Smooth muscle cell (in vitro differentiated cells): ENCODE data around the gene PDCD7. TPM values are rescaled to one million over a fixed set of nuclear protein-coding genes. Genes with fewer than 3 reads are reported as not detected.
A peak's percentile ranks its signal among the peaks of the same experiment; 100 is the strongest.

Experiments
- DNase-seq: peaks from one replicate; lab custom pipeline; 2025; ENCODE audit not compliant: unreplicated experiment; lab: John Stamatoyannopoulos, UW
- H2AFZ ChIP-seq: fragments of 200-600 bp; sonication (generic); 2 replicates; pipeline ENCODE4 v1.6.0; 2016; ENCODE audit warnings: antibody characterized with exemption, low read depth, mild to moderate bottlenecking
- H3F3A ChIP-seq: fragments of 200-600 bp; sonication (generic); 2 replicates; pipeline ENCODE4 v1.6.0; 2017; ENCODE audit warnings: antibody characterized with exemption, low read depth
- H3K27ac ChIP-seq: fragments of 200-600 bp; sonication (generic); 2 replicates; pipeline ENCODE4 v1.5.1; 2016; ENCODE audit warnings: low read depth, mild to moderate bottlenecking
- H3K27me3 ChIP-seq: fragments of 200-600 bp; sonication (generic); 2 replicates; pipeline ENCODE4 v1.6.1; 2016; ENCODE audit warnings: low read depth, mild to moderate bottlenecking
- H3K36me3 ChIP-seq: fragments of 200-600 bp; sonication (generic); 2 replicates; pipeline ENCODE4 v1.5.1; 2016; ENCODE audit warnings: low read depth
- H3K4me1 ChIP-seq: fragments of 200-600 bp; sonication (generic); 2 replicates; pipeline ENCODE4 v1.5.1; 2016; ENCODE audit warnings: low read depth
- H3K4me2 ChIP-seq: fragments of 200-600 bp; sonication (generic); 2 replicates; pipeline ENCODE4 v1.6.0; 2016; ENCODE audit warnings: mild to moderate bottlenecking
- H3K4me3 ChIP-seq: fragments of 200-600 bp; sonication (generic); 2 replicates; pipeline ENCODE4 v1.5.1; 2016; ENCODE audit warnings: mild to moderate bottlenecking
- H3K79me2 ChIP-seq: fragments of 200-600 bp; sonication (generic); 2 replicates; pipeline ENCODE4 v1.6.0; 2016; ENCODE audit warnings: low read depth, mild to moderate bottlenecking
- H3K9ac ChIP-seq: fragments of 200-600 bp; sonication (generic); 2 replicates; pipeline ENCODE4 v1.6.0; 2016; ENCODE audit warnings: low read depth
- H3K9me3 ChIP-seq: fragments of 200-600 bp; sonication (generic); replicated peaks from 2 replicates; pipeline ENCODE4 v1.5.1; 2016; ENCODE audit warnings: low read depth
- H4K20me1 ChIP-seq: fragments of 200-600 bp; sonication (generic); 2 replicates; pipeline ENCODE4 v1.6.0; 2016; ENCODE audit warnings: low read depth
- WGBS: methylation state at CpG from one replicate; pipeline ENCODE4 v1.1.7; 2016; ENCODE audit warnings: low lambda C conversion rate; 5-methylcytosine and 5-hydroxymethylcytosine counted together
- polyA plus RNA-seq: library from polyadenylated mRNA; unstranded; fragments of >200 nt; fragmentation: Nextera tagmentation; extraction: Ambion mirVana; gene quantifications from 2 replicates; pipeline ENCODE4 v1.2.1, GENCODE V29; 2016
- total RNA-seq: library from RNA; depleted of rRNA; stranded (reverse); fragments of >200 nt; gene quantifications from 2 replicates; pipeline ENCODE4 v1.2.3, GENCODE V29; 2014
- TF ChIP-seq, protein P1 (sequence below): fragments of 200-600 bp; sonication (generic); IDR thresholded peaks from 2 replicates; pipeline ENCODE4 v1.5.1; 2017; ENCODE audit warnings: borderline replicate concordance, mild to moderate bottlenecking, antibody characterized with exemption; ENCODE audit not compliant: insufficient read depth, poor library complexity, severe bottlenecking

PDCD7 gene
- total and polyA plus RNA-seq, 2 experiments from 2014 or later = 11.6 to 14.3 TPM

DNA sequence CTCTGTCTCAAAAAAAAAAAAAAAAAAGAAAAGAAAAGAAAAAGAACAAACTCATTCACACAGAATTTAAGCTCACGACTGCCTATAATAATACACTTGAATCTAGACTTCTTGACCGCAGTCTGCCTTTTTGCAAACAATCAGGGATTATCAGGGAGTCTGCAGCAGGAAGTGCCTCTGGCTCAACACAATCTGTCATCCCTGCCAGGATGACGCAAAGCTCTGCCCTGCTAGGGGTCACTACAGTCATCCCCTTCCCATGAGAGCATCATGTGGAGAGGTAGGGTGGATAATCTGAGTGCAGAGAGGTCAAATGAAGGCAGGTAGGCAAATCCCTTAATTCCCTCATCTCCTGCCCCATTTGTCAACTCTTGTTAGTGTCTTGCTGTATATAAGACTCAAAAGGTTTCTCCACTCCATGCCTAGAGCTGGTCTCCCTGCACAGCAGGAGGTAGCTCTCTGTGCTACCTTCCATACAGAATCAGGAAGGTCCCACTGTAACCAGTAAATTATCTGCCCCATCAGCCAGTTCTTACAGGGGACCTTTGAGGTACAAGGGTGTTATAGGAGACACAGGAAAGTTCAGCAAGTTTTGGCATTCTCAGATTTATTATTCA is 22.8 kb downstream of the PDCD7 start:
- H4K20me1 ChIP-seq = peaks cover 5% of the 10 kb centered on the region
- H3K4me1 ChIP-seq = no peaks in the 10 kb centered on the region
- H3K4me3 ChIP-seq = no peak overlapping the region
- no peaks in the 10 kb centered on the region for H3K79me2 ChIP-seq
- no peak overlapping the region for H3K9ac ChIP-seq
- no peak overlapping the region for H2AFZ ChIP-seq
- DNase-seq = no peak
- WGBS = 28% methylated on average over 3 of the region's 3 CpGs
- TF ChIP-seq, protein P1, sequence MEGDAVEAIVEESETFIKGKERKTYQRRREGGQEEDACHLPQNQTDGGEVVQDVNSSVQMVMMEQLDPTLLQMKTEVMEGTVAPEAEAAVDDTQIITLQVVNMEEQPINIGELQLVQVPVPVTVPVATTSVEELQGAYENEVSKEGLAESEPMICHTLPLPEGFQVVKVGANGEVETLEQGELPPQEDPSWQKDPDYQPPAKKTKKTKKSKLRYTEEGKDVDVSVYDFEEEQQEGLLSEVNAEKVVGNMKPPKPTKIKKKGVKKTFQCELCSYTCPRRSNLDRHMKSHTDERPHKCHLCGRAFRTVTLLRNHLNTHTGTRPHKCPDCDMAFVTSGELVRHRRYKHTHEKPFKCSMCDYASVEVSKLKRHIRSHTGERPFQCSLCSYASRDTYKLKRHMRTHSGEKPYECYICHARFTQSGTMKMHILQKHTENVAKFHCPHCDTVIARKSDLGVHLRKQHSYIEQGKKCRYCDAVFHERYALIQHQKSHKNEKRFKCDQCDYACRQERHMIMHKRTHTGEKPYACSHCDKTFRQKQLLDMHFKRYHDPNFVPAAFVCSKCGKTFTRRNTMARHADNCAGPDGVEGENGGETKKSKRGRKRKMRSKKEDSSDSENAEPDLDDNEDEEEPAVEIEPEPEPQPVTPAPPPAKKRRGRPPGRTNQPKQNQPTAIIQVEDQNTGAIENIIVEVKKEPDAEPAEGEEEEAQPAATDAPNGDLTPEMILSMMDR = no peak
- H3K27me3 ChIP-seq = no peaks in the 10 kb centered on the region
- no peaks in the 10 kb centered on the region for H3K9me3 ChIP-seq
- no peak overlapping the region for H3K4me2 ChIP-seq
- H3K36me3 ChIP-seq = peaks cover 14% of the 10 kb centered on the region
- peak overlapping the region; percentile 41 for H3K27ac ChIP-seq
- peaks cover 10% of the 10 kb centered on the region for H3F3A ChIP-seq

DNA sequence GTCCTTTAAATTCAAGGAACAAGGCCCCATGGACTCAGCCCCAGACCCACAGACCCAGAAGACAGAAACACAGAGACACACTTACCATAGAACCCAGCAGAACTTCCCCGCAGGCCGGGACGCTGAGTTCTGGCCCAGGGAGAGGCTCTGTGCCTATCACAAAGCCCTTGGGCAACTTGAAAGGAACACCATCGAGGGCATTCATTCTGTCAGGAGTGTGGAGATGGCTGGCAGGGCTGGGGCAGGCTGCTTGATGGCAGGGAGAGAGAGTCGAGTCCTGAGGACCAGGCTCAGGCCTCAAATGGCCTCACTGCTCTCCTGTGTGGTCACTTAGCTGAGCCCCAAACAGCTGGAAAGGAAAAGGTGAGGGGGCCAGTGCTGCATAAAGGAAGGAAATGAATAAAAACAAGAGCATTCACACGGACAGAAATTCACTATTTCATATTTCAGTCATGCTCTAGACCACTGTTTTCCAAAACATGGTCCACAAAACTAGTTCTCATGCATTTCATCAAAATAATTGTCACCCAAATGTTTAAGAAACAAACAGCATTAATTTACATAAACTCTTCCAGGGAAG is 27.5 kb downstream of the PDCD7 start:
- Histone ChIP-seq H3K79me2 (no peaks in the 10 kb centered on the region), H3K4me2 (no peak overlapping the region), H3K36me3 (no peaks in the 10 kb centered on the region), H3K27ac (no peak overlapping the region), H3K4me1 (no peaks in the 10 kb centered on the region), H3K9me3 (no peaks in the 10 kb centered on the region), H3K27me3 (no peaks in the 10 kb centered on the region), H3K9ac (no peak overlapping the region), H3K4me3 (no peak overlapping the region), H2AFZ (no peak overlapping the region), H4K20me1 (no peaks in the 10 kb centered on the region), H3F3A (no peaks in the 10 kb centered on the region)
- TF ChIP-seq, protein P1 = no peak
- DNase-seq = no peak
- WGBS = 94% methylated on average over 6 of the region's 6 CpGs

DNA sequence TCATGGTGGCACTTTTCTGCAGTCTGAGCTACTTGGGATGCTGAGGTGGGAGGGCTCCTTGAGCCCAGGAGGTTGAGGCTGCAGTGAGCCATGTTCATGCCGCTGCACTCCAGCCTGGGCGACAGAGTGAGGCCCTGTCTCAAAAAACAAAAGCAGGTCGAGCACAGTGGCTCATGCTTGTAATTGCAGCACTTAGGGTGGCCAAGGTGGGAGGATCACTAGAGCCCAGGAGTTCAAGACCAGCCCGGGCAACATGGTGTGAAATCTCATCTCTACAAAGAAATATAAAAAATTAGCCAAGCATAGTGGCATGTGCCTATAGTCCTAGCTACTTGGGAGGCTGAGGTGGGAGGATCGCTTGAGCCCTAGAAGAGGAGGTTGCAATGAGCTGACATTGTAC is 28.6 kb downstream of the PDCD7 start:
- H3K9me3 ChIP-seq = no peaks in the 10 kb centered on the region
- WGBS = 94% methylated on average over 5 of the region's 5 CpGs
- no peaks in the 10 kb centered on the region for H3K36me3 ChIP-seq
- H2AFZ ChIP-seq = no peak overlapping the region
- H3K4me3 ChIP-seq = no peak overlapping the region
- H3K27me3 ChIP-seq = no peaks in the 10 kb centered on the region
- H3K4me2 ChIP-seq = no peak overlapping the region
- TF ChIP-seq, protein P1 = no peak
- no peaks in the 10 kb centered on the region for H3K79me2 ChIP-seq
- no peaks in the 10 kb centered on the region for H4K20me1 ChIP-seq
- H3K4me1 ChIP-seq = no peaks in the 10 kb centered on the region
- DNase-seq = no peak
- H3K9ac ChIP-seq = no peak overlapping the region
- H3F3A ChIP-seq = no peaks in the 10 kb centered on the region
- H3K27ac ChIP-seq = no peak overlapping the region

DNA sequence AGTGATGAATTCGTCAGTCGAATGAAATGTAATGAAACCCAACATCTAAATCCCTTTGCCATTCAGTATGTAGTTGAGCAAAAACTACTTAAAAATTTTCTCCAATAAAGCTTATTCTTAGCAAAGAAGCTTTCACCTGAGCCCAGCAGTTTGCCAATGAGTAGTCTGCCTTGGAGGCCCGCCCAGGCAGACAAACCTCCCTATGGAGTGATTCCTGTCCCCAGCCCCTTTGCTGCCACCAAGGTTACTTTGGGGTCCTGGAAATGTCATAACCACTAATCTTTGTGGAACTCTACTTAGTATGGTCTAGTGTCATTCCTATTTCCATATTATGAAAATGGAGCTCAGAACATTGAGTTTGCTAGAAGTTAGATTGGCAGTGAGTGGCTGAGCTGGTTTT is 30.7 kb downstream of the PDCD7 start:
- Histone ChIP-seq H3K9me3 (no peaks in the 10 kb centered on the region), H3K4me1 (no peaks in the 10 kb centered on the region), H3K79me2 (no peaks in the 10 kb centered on the region), H4K20me1 (no peaks in the 10 kb centered on the region), H3K27me3 (no peaks in the 10 kb centered on the region), H2AFZ (no peak overlapping the region), H3F3A (no peaks in the 10 kb centered on the region), H3K9ac (no peak overlapping the region), H3K36me3 (peaks cover 4% of the 10 kb centered on the region), H3K4me3 (no peak overlapping the region), H3K4me2 (no peak overlapping the region), H3K27ac (no peak overlapping the region)
- no peak for DNase-seq
- TF ChIP-seq, protein P1 = no peak
- 98% methylated on average over 3 of the region's 3 CpGs for WGBS
